Measurements from ENCODE around the gene PRCC. TPM values are rescaled to one million over a fixed set of nuclear protein-coding genes. Genes with fewer than 3 reads are reported as not detected.
A peak's percentile ranks its signal among the peaks of the same experiment; 100 is the strongest.

The PRCC gene
- total RNA-seq, 1 experiment from 2014 or later, result 125 TPM

GRCh38 chr1:156813298-156813697 lies 46.0 kb downstream of the PRCC start:
- no peaks in the 10 kb centered on the region for H3K9me3 ChIP-seq (ENCODE audit: low read depth, low read length, poor library complexity, severe bottlenecking)
- H3K36me3 ChIP-seq (ENCODE audit: insufficient read depth, low read length, poor library complexity, severe bottlenecking), result no peaks in the 10 kb centered on the region
- no TSS peak for BruUV-seq (replicated peaks)
- peak overlapping the region; percentile 20 for H3K27ac ChIP-seq (ENCODE audit: low read depth, low read length, poor library complexity, severe bottlenecking)
- intact Hi-C loops (cut with micrococcal nuclease; ENCODE audit: unreplicated experiment), result no loop called here
- POLR2A ChIA-PET (ENCODE audit: low non-redundant PET), result interaction anchor here (0.6 kb wide), 1 partner anchor 28 kb away, joined by 11 read pairs; no protein-coding TSS in a partner anchor
- H3K4me1 ChIP-seq (ENCODE audit: insufficient read depth, low read length, poor library complexity, severe bottlenecking), result peaks cover 31% of the 10 kb centered on the region
- no peaks in the 10 kb centered on the region for H3K27me3 ChIP-seq (replicated peaks; ENCODE audit: insufficient read depth, low read depth, low read length, poor library complexity)
- CTCF ChIA-PET, result interaction anchor here (1.0 to 1.1 kb wide), 2 partner anchors 47 to 124 kb away, joined by 5 to 6 read pairs; partner anchors contain the start of gene NTRK1
- no peak for DNase-seq (ENCODE audit: low spot score)
- TF ChIP-seq EZH2 (IDR thresholded peaks at IDR 0.05; ENCODE audit: borderline replicate concordance, low read depth, low read length, poor library complexity, severe bottlenecking) (no peak), CTCF (conservative IDR thresholded peaks at IDR 0.05; ENCODE audit: low read depth, low read length) (no peak)
- peak overlapping the region; percentile 39 for H3K4me3 ChIP-seq (ENCODE audit: low read depth, low read length, poor library complexity, severe bottlenecking)

GRCh38 chr1:156813750-156814570 lies 46.6 kb downstream of the PRCC start:
- intact Hi-C loops (cut with micrococcal nuclease; ENCODE audit: unreplicated experiment), result no loop called here
- Histone ChIP-seq H3K27me3 (replicated peaks; ENCODE audit: insufficient read depth, low read depth, low read length, poor library complexity) (no peaks in the 10 kb centered on the region), H3K9me3 (ENCODE audit: low read depth, low read length, poor library complexity, severe bottlenecking) (no peaks in the 10 kb centered on the region), H3K27ac (ENCODE audit: low read depth, low read length, poor library complexity, severe bottlenecking) (peak overlapping the region; percentile 20), H3K4me1 (ENCODE audit: insufficient read depth, low read length, poor library complexity, severe bottlenecking) (peaks cover 31% of the 10 kb centered on the region), H3K36me3 (ENCODE audit: insufficient read depth, low read length, poor library complexity, severe bottlenecking) (no peaks in the 10 kb centered on the region), H3K4me3 (ENCODE audit: low read depth, low read length, poor library complexity, severe bottlenecking) (peak overlapping the region; percentile 39)
- POLR2A ChIA-PET (ENCODE audit: low non-redundant PET), result interaction anchor here (0.6 to 1.1 kb wide), 2 partner anchors 9 to 28 kb away, joined by 3 to 11 read pairs; no protein-coding TSS in a partner anchor
- BruUV-seq (replicated peaks), result no TSS peak
- peak; percentile 83 for TF ChIP-seq CTCF (conservative IDR thresholded peaks at IDR 0.05; ENCODE audit: low read depth, low read length)
- no peak for TF ChIP-seq EZH2 (IDR thresholded peaks at IDR 0.05; ENCODE audit: borderline replicate concordance, low read depth, low read length, poor library complexity, severe bottlenecking)
- CTCF ChIA-PET, result interaction anchor here (0.5 to 1.0 kb wide), 6 partner anchors 8 to 421 kb away, joined by 3 to 6 read pairs (median 3); no protein-coding TSS in a partner anchor
- peak; percentile 68 for DNase-seq (ENCODE audit: low spot score)

- intact Hi-C loops (cut with micrococcal nuclease; ENCODE audit: unreplicated experiment), result no loop called here
- H3K36me3 ChIP-seq (ENCODE audit: insufficient read depth, low read length, poor library complexity, severe bottlenecking), result no peaks in the 10 kb centered on the region
- no TSS peak for BruUV-seq (replicated peaks)
- H3K27me3 ChIP-seq (replicated peaks; ENCODE audit: insufficient read depth, low read depth, low read length, poor library complexity), result no peaks in the 10 kb centered on the region
- ChIA-PET CTCF (interaction anchor here (0.7 to 1.0 kb wide), 3 partner anchors 8 to 125 kb away, joined by 3 to 6 read pairs (median 3); no protein-coding TSS in a partner anchor), POLR2A (ENCODE audit: low non-redundant PET) (interaction anchor here (1.1 kb wide), 1 partner anchor 10 kb away, joined by 3 read pairs; no protein-coding TSS in a partner anchor)
- H3K4me1 ChIP-seq (ENCODE audit: insufficient read depth, low read length, poor library complexity, severe bottlenecking), result peaks cover 31% of the 10 kb centered on the region
- H3K9me3 ChIP-seq (ENCODE audit: low read depth, low read length, poor library complexity, severe bottlenecking), result no peaks in the 10 kb centered on the region
- no peak overlapping the region for H3K27ac ChIP-seq (ENCODE audit: low read depth, low read length, poor library complexity, severe bottlenecking)
- H3K4me3 ChIP-seq (ENCODE audit: low read depth, low read length, poor library complexity, severe bottlenecking), result no peak overlapping the region
- DNase-seq (ENCODE audit: low spot score), result no peak
- TF ChIP-seq EZH2 (IDR thresholded peaks at IDR 0.05; ENCODE audit: borderline replicate concordance, low read depth, low read length, poor library complexity, severe bottlenecking), result no peak
- no peak for TF ChIP-seq CTCF (conservative IDR thresholded peaks at IDR 0.05; ENCODE audit: low read depth, low read length)
These were observed 47.4 kb downstream of the PRCC start for GRCh38 chr1:156814571-156815260.
